Measurements from ENCODE around the gene MTFP1. TPM values are rescaled to one million over a fixed set of nuclear protein-coding genes. Genes with fewer than 3 reads are reported as not detected.

Gene MTFP1
- total and polyA plus RNA-seq, 9 of the 15 experiments (the other 6 are each of a cell fraction or from before 2014, with no cell fraction given), result 10.7 to 52.0 (median 30.1) TPM

DNA sequence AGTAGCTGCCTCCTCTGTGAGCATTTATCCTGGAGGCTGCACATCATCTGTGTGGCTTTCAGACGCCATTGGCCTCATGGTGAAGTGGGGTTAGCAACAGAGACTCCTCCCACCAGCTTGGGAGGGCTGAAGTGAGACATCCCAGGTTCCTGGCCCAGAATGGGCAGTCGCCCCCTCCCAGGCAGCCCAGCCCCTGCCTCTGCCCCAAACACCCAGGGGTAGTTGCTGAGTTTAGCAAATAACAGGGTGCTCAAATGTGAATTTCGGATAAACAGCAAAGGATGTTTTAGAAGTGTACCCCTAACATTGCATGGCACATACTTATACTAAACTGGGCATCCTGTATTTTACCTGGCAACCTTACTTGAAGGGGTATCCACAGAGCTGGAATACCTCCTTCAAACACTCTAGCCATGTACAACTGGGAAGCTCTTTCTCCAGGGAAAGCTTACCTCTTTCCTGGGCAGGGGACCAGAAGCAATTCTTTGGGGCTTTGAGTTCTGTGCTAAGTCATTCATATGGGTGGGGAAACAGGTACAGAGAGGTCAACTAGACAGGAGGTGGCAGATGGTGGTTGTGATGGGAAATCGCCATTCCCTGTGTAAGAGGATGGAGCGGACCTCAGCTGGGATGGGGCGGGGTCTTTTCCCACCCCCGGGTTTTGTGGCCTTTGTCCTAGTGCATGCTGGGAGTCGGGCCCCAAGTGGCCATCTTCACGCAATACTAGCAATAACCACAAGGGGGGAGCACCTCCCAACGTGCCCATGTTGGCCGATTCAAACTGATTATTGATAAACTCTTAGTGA is 19.3 kb downstream of the MTFP1 start (continued):
- TF ChIP-seq JUNB (CRISPR knock-in tag; conservative IDR thresholded peaks at IDR 0.05) (no peak), HDAC2 (IDR thresholded peaks at IDR 0.05) (no peak), CHD1 (IDR thresholded peaks at IDR 0.05; ENCODE audit: low read length) (no peak), MAFF (IDR thresholded peaks at IDR 0.05; ENCODE audit: low read length) (no peak), ELF1 (tag; IDR thresholded peaks at IDR 0.05) (no peak), GMEB1 (CRISPR knock-in tag; IDR thresholded peaks at IDR 0.05) (no peak), ZNF57 (CRISPR knock-in tag; IDR thresholded peaks at IDR 0.05) (no peak), PTRF (tag; IDR thresholded peaks at IDR 0.05) (no peak), NR2C2 (CRISPR knock-in tag; IDR thresholded peaks at IDR 0.05) (no peak), NR2C2 (tag; IDR thresholded peaks at IDR 0.05) (0 out of 2 replicates have a peak, but pooled peaks have one; percentile 23), E2F1 (CRISPR knock-in tag; IDR thresholded peaks at IDR 0.05) (no peak)
